GM19193 (cell line): Measurements from ENCODE around the gene SPATA2.

ENCODE experiments used
- POLR2A ChIP-seq: IDR thresholded peaks from 4 replicates; pipeline ENCODE4 v1.6.1; 2011; ENCODE audit not compliant: insufficient read depth, insufficient read length; ENCODE audit errors: extremely low read depth

The SPATA2 gene

DNA sequence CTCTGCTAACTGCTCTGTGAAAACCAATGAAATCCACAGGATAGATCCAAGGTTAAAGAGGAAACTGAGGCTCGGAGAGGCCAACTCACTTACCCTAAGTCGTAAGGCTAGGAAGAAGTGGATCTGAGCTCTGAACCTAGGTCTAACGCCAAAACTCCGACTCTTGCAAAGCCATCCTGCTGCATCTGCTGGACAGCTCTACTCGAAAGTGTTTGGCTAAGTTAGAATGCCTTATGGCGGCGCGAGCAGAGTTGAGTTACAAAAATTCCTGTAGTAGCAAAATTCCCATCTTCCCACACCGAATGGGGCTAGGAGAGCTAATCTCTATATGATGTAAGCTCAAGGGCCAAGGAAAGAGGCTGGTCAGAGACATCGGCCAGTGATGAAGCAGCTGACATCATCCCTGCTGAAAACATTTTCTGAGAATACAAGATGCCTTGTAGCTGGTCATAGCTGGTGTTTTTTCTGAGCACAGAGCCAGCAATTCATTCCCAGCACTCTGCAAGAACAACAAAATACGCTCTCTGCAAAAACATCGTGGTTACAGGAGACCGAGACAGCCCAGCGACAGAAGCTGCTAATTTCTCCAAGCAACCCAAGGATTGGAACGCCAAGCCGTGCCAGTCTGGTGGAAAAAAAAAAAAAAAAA is 1.8 kb downstream of the SPATA2 start:
- no peak for TF ChIP-seq POLR2A

GRCh38 chr20:49910340-49910706 is 5.0 kb downstream of the SPATA2 start:
- no peak for TF ChIP-seq POLR2A

- no peak for TF ChIP-seq POLR2A
These were observed 5.6 kb downstream of the SPATA2 start for GRCh38 chr20:49909499-49910339.

DNA sequence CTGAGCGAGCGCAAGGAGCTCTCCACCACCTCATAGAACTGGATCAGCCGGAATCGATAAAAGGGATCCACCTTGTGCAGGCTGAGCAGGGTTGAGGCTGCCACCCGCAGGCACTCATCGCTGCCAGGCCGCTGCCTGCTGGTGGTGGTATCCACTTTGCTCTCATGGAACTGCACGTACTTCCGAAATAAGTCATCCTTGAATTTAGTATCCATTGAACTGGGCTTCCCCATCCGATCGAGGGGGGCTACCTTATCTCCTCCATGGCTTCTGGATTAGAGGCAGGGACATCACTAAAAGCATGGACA is 7.1 kb downstream of the SPATA2 start:
- no peak for TF ChIP-seq POLR2A

DNA sequence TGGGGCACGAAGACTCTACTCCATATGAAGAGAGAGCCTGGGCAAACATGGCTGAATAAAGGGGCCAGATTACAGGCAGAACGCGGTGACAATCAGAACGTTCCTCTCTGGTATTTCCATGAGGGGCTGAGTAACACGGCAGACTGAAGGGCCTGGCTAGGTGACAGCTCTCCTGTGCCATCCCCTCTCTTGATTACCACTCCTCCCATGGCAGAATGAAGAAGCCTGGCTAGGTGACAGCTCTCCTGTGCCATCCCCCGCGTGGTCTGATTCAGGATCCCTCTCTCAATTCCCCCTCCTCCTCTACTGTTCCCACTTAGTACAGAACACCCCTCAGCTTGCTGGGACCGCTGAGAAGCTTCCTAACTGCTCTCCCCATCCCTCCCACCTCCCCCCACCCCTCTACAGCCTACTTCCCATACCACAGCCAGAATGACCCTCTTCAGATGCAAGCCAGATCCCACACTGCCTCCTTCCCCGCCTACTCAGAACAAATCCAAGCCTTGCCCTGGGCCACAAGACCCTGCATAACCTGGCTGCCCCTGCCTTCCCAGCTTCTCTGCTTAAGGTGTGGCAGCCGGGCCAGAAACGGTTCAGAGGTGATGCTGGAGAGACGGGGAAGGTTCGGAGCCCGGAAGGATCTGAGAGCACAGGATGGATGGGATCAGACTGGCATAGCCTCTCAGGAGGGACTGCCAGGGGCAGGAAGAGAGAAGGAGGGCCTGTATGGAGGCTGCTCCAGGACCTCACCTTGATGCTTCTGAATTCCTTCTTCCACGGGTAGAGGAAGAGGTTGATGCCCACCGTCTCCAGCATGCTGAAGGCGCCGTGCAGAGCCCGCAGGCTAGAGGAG is 7.7 kb downstream of the SPATA2 start:
- TF ChIP-seq POLR2A: no peak

DNA sequence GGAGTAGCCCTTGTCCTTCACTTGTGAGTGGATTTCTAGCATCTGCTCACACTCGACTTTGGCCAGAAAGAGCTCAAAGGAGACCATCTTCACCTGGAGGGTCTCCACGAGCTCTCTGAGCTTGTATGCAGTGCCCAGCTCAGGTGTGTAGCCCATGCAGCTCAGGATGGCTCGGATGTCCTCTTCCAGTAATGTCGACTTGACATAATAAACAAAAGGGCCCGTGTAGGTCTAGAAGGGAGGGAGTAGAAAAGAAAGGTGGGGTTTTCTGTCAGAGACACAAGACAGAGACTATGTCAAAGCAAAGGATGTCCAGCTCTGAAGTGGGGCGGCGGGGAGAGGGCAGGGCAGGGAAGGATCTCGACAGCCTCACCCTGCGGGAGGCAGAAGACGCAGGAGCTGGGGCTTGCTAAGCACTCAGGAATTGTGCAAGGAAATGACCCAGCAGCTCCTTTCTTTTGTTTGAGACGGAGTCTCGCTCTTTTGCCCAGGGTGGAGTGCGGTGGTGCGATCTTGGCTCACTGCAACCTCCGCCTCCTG is 8.6 kb downstream of the SPATA2 start:
- no peak for TF ChIP-seq POLR2A

DNA sequence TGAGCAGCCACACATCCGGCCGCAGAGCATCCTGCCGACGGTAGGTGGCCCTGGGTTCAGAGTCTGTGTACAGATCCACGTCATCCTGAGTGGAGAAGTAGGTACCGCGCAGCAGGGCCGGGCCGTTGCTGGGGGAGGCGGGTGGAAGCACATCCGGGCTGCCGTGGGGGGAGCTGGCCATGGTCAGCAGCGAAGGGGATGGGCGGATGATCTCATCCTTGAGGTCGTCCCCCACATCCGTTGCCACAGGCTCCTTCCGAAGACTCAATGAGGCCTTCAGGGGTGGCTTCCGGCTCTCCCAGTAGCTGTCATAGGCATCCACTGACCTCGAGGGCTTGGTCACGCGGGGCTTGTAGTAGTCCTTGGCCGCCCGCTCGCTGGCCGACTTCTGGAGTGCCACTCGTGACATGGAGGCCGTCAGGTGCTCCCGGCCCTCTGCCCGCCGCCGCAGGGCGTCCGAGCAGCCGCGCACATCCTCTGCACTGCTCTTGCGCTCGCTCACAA is 9.2 kb downstream of the SPATA2 start:
- TF ChIP-seq POLR2A: no peak

- TF ChIP-seq POLR2A: no peak
These were observed 9.8 kb downstream of the SPATA2 start for GRCh38 chr20:49905415-49906091.

GRCh38 chr20:49904440-49905214 is 10.7 kb downstream of the SPATA2 start:
- no peak for TF ChIP-seq POLR2A

DNA sequence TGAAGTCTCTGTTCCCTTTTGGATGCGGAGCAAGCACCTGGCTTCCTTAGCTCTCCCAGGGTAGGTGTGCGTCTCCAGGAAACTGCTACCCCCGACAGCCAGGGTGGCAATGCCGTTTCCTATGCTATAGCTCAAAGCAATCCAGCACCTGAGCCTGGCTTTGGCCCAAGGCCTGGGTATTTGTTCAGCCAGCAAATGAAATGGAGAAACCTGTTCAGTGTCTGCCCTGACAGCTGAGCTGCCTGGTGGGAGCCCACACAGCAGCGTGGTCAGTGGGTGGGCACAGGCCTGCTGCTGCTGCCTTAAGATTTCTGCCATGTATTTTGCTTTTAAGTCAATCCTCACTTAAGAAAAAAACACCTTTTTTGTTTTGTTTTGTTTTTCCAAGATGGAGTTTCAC is 13.7 kb downstream of the SPATA2 start:
- no peak for TF ChIP-seq POLR2A

DNA sequence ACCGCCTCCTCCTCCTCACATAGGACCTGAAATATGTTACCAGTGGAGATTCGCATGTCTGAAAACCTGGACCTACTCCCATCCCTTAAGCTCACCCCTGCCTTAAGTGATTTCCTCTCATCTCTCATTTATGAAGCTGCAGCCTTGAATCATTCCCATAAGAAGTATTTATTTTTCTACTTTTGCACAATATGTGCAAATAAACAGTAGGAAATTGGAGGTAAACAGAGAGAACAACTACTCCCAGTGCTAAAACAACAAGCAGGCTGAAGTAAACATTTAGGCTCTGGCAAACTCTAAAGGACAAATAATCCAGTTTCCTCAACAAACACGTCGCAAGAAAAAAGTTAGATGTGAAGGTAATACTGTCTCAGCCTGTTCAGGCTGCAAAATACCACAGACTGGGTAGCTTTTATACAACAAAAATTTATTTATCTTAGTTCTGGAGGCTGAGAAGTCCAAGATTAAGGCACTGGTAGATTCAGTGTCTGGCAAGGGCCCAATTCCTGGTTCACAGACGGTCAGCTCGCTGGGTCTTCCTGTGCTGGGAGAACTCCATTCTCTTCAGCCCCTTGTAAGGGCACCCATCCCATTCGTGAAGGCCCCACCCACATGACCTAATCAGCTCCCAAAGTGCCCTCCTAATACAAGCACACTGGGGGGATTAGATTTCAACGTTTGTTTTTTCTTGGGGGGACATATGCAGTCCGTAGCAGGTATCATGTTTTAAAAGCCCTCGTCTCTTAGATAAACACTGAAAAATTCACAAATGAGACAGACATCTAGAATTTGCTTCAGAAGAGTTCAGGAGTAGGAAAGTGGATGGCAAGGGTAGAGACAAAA is 15.6 kb downstream of the SPATA2 start:
- TF ChIP-seq POLR2A: no peak

- TF ChIP-seq POLR2A: no peak
These were observed 19.1 kb downstream of the SPATA2 start for GRCh38 chr20:49896204-49896603.

GRCh38 chr20:49894073-49894470 is 21.3 kb downstream of the SPATA2 start:
- no peak for TF ChIP-seq POLR2A
